Endothelial cell of umbilical vein (primary cell): Measurements from ENCODE around the gene FASLG. TPM values are rescaled to one million over a fixed set of nuclear protein-coding genes. Genes with fewer than 3 reads are reported as not detected.

ENCODE experiments used
- BruUV-seq: library from RNA; stranded (reverse); fragments of 400-500 nt; replicated peaks from 2 replicates; lab custom pipeline; 2021; lab: Mats Ljungman, UMichigan
- CTCF ChIA-PET: fragments of 300-600, 350-600 bp; sonication (Branson Sonifier 250); formaldehyde crosslinking; loops from one replicate; lab custom pipeline; 2021; ENCODE audit warnings: antibody characterized with exemption, inconsistent platforms; lab: Charles Lee
- POLR2A ChIA-PET: fragments of 300-600, 350-600 bp; sonication (Branson Sonifier 250); formaldehyde crosslinking; loops from one replicate; lab custom pipeline; 2021; ENCODE audit warnings: antibody characterized with exemption, inconsistent platforms; lab: Charles Lee
- DNase-seq: peaks from one replicate; pipeline ENCODE4 v3.0.0-alpha.2; 2011; ENCODE audit warnings: low read depth, low spot score
- FAIRE-seq: peaks from 2 replicates; lab custom pipeline; 2011; peaks lifted over from hg19 to GRCh38; lab: Jason Lieb, UNC
- H2AFZ ChIP-seq: 2 replicates; pipeline ENCODE4 v1.6.0; 2012; ENCODE audit warnings: low read depth, low read length, control low read depth, inconsistent platforms
- H3K27ac ChIP-seq: 2 replicates; pipeline ENCODE4 v1.5.1; 2011; ENCODE audit warnings: low read depth, mild to moderate bottlenecking, control low read depth, low read length, moderate library complexity; ENCODE audit not compliant: insufficient read depth
- H3K27me3 ChIP-seq, 2 experiments: 2 replicates each; pipeline versions ENCODE4 v1.6.0 to v1.6.1; 2011; ENCODE audit warnings: low read length in 2 of 2, mixed read lengths in 1 of 2; ENCODE audit not compliant: control insufficient read depth in 2 of 2, insufficient read depth in 2 of 2
- H3K36me3 ChIP-seq, 2 experiments: 2 replicates in 1 of 2; 3 replicates in 1 of 2; pipeline ENCODE4 v1.5.1; 2011; ENCODE audit warnings: low read length in 2 of 2, mild to moderate bottlenecking in 1 of 2, moderate library complexity in 1 of 2; ENCODE audit not compliant: control insufficient read depth in 2 of 2, insufficient read depth in 2 of 2; ENCODE audit errors: extremely low read depth in 1 of 2
- H3K4me1 ChIP-seq: 3 replicates; pipeline ENCODE4 v1.5.1; 2011; ENCODE audit warnings: mild to moderate bottlenecking, low read length; ENCODE audit not compliant: control insufficient read depth, insufficient read depth; ENCODE audit errors: extremely low read depth
- H3K4me2 ChIP-seq: 2 replicates; pipeline ENCODE4 v1.6.1; 2011; ENCODE audit warnings: low read length, control low read depth, mixed read lengths; ENCODE audit not compliant: insufficient read depth
- H3K4me3 ChIP-seq, 3 experiments: fragments of 200-600 bp in 1 of 3; sonication (generic), shearing (Covaris generic) in 1 of 3; replicated peaks in 1 of 3; 2 replicates each; pipeline ENCODE4 v1.5.1; 2011 to 2016; ENCODE audit warnings: control low read depth in 3 of 3, low read length in 3 of 3, mild to moderate bottlenecking in 2 of 3, inconsistent platforms in 1 of 3, low read depth in 1 of 3, moderate library complexity in 1 of 3; ENCODE audit not compliant: insufficient read depth in 1 of 3
- H3K79me2 ChIP-seq: 2 replicates; pipeline ENCODE4 v1.6.0; 2012; ENCODE audit warnings: low read length, inconsistent platforms; ENCODE audit not compliant: control insufficient read depth, insufficient read depth
- H3K9ac ChIP-seq: replicated peaks from 2 replicates; pipeline ENCODE3; 2011; ENCODE audit warnings: low read length, control low read depth; ENCODE audit not compliant: insufficient read depth; ENCODE audit errors: extremely low read depth
- H3K9me1 ChIP-seq: replicated peaks from 3 replicates; pipeline ENCODE4 v1.6.0; 2011; ENCODE audit warnings: mild to moderate bottlenecking, low read length; ENCODE audit not compliant: control insufficient read depth, insufficient read depth; ENCODE audit errors: extremely low read depth
- H3K9me3 ChIP-seq: replicated peaks from 2 replicates; pipeline ENCODE4 v1.5.1; 2012; ENCODE audit warnings: low read length, inconsistent platforms; ENCODE audit not compliant: control insufficient read depth, insufficient read depth
- H4K20me1 ChIP-seq: replicated peaks from 2 replicates; pipeline ENCODE3; 2011; ENCODE audit warnings: mild to moderate bottlenecking, low read length; ENCODE audit not compliant: control insufficient read depth, insufficient read depth; ENCODE audit errors: extremely low read depth
- EZH2 ChIP-seq: IDR thresholded peaks from 2 replicates; pipeline ENCODE4 v1.6.1; 2012; ENCODE audit warnings: borderline replicate concordance, low read depth, mild to moderate bottlenecking, moderate library complexity, low read length, inconsistent platforms; ENCODE audit not compliant: severe bottlenecking
- FOS ChIP-seq: IDR thresholded peaks from 2 replicates; pipeline ENCODE4 v1.6.1; 2011; ENCODE audit warnings: mild to moderate bottlenecking, low read length, moderate library complexity, borderline replicate concordance; ENCODE audit not compliant: insufficient read depth
- GATA2 ChIP-seq: IDR thresholded peaks from 2 replicates; pipeline ENCODE4 v1.7.0; 2011; ENCODE audit warnings: low read depth, mild to moderate bottlenecking, moderate library complexity, mixed read lengths, low read length; ENCODE audit not compliant: insufficient read length, insufficient read depth
- JUN ChIP-seq: IDR thresholded peaks from 2 replicates; pipeline ENCODE4 v1.6.1; 2011; ENCODE audit warnings: borderline replicate concordance, low read depth; ENCODE audit not compliant: insufficient read length, insufficient read depth
- MAX ChIP-seq: IDR thresholded peaks from 2 replicates; pipeline ENCODE4 v1.6.1; 2011; ENCODE audit not compliant: insufficient read depth, insufficient read length
- MYC ChIP-seq: IDR thresholded peaks from one replicate; pipeline ENCODE4 v1.6.1; 2011; ENCODE audit warnings: mild to moderate bottlenecking, low read depth, low read length
- POLR2A ChIP-seq: IDR thresholded peaks from 2 replicates; pipeline ENCODE4 v1.6.1; 2012; ENCODE audit warnings: low read depth, mild to moderate bottlenecking, control low read depth, low read length
- POLR2AphosphoS5 ChIP-seq: IDR thresholded peaks from 2 replicates; pipeline ENCODE4 v1.6.1; 2012; ENCODE audit warnings: low read depth, mild to moderate bottlenecking, control low read depth, low read length, moderate library complexity; ENCODE audit not compliant: insufficient read depth
- dilution Hi-C: fragments of 300-500 bp; cut with MboI; formaldehyde crosslinking; loops from one replicate; pipeline ENCODE4 v1.15.0; 2019; ENCODE audit warnings: low sequenced_read_pairs; ENCODE audit not compliant: extremely low pct_ligation_motif_present
- intact Hi-C: fragments of 100-400 bp; cut with micrococcal nuclease; formaldehyde crosslinking; loops from one replicate; pipeline ENCODE4 v1.10.0; 2022
- polyA plus RNA-seq, 4 experiments: library from polyadenylated mRNA; depleted of rRNA in 3 of 4; stranded (reverse) in 3 of 4; unstranded in 1 of 4; fragments of >200 nt; gene quantifications; 2 replicates each; pipeline versions ENCODE4 v1.2.1 to v1.2.3, GENCODE V29; 2011 to 2012; ENCODE audit warnings: missing spikeins in 1 of 4
- total RNA-seq: library from RNA; stranded (reverse); gene quantifications from 2 replicates; pipeline ENCODE4 v1.2.3, GENCODE V29; 2021
- TF ChIP-seq, protein P1 (sequence below), 2 donors: IDR thresholded peaks; 1 replicate in 1 of 2; 2 replicates in 1 of 2; pipeline ENCODE4 v1.5.1; 2011; ENCODE audit warnings: low read length in 2 of 2, mild to moderate bottlenecking in 2 of 2, moderate library complexity in 2 of 2, control low read depth in 1 of 2, inconsistent platforms in 1 of 2, low read depth in 1 of 2; ENCODE audit not compliant: insufficient read depth in 1 of 2; ENCODE audit errors: extremely low read depth in 1 of 2

FASLG gene
- total and polyA plus RNA-seq, 2 donors (not counting 3 experiments of a cell fraction or from before 2014, with no cell fraction given), result not detected

DNA sequence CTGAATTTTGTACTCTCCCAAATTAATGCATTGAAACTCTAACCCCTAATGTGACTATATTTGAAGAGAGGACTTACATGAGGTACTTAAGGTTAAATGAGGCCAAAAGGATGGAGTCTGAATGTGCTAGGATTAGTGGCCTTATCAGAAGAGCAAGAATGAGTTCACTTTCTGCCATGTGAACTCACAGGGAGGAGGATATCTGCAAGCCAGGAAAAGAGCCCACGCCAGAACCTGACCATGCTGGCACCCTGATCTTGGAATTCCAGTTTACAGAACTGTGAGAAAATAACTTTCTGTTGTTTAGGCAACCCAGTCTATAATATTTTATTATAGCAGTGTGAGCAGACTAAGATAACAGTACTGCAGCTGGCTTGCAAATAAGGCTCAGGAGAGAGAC, 12.2 kb upstream of the FASLG start:
- ChIA-PET CTCF (no interaction called here), POLR2A (no interaction called here)
- Histone ChIP-seq H3K9me3 (no peaks in the 10 kb centered on the region), H3K27me3 (no peaks in the 10 kb centered on the region), H3K27ac (no peak overlapping the region), H3K4me2 (no peak overlapping the region), H3K9me1 (no peaks in the 10 kb centered on the region), H3K9ac (no peak overlapping the region), H3K79me2 (no peaks in the 10 kb centered on the region), H3K4me1 (peaks cover 10% of the 10 kb centered on the region), H3K4me3 (no peak overlapping the region), H2AFZ (no peak overlapping the region), H3K36me3 (no peaks in the 10 kb centered on the region), H4K20me1 (no peaks in the 10 kb centered on the region)
- no peak for FAIRE-seq
- TF ChIP-seq EZH2 (no peak), FOS (no peak), MAX (no peak), POLR2A (no peak), POLR2AphosphoS5 (no peak), MYC (no peak), JUN (no peak), GATA2 (no peak)
- TF ChIP-seq, protein P1, sequence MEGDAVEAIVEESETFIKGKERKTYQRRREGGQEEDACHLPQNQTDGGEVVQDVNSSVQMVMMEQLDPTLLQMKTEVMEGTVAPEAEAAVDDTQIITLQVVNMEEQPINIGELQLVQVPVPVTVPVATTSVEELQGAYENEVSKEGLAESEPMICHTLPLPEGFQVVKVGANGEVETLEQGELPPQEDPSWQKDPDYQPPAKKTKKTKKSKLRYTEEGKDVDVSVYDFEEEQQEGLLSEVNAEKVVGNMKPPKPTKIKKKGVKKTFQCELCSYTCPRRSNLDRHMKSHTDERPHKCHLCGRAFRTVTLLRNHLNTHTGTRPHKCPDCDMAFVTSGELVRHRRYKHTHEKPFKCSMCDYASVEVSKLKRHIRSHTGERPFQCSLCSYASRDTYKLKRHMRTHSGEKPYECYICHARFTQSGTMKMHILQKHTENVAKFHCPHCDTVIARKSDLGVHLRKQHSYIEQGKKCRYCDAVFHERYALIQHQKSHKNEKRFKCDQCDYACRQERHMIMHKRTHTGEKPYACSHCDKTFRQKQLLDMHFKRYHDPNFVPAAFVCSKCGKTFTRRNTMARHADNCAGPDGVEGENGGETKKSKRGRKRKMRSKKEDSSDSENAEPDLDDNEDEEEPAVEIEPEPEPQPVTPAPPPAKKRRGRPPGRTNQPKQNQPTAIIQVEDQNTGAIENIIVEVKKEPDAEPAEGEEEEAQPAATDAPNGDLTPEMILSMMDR (IDR thresholded peaks at IDR 0.05; ENCODE audit: extremely low read depth in 1 of 2, insufficient read depth in 1 of 2, low read depth in 1 of 2, low read length in 2 of 2), result no peak
- intact Hi-C loops, result no loop called here
- dilution Hi-C loops, result no loop called here
- BruUV-seq, result no TSS peak
- DNase-seq, result no peak
